Memory B cell (primary cell): ENCODE results near the gene NPLOC4.

ENCODE experiments used
- ATAC-seq: fragments of 150-1000 bp; cut with Tn5 transposase; 2 replicates; pipeline ENCODE4 v1.10.0; 2021; ENCODE audit warnings: low read depth, mild to moderate bottlenecking, moderate library complexity
- DNase-seq, 2 donors: peaks; one replicate each; pipeline ENCODE4 v3.0.0; 2022; ENCODE audit warnings: low spot score in 2 of 2
- H3K27ac Mint-ChIP-seq: one replicate; pipeline ENCODE4 v1.8.0; 2022; ENCODE audit warnings: mild to moderate bottlenecking, moderate library complexity, mixed read lengths
- H3K27me3 Mint-ChIP-seq: one replicate; pipeline ENCODE4 v1.8.0; 2022; ENCODE audit warnings: mixed read lengths
- H3K36me3 Mint-ChIP-seq: one replicate; pipeline ENCODE4 v1.8.0; 2022; ENCODE audit warnings: mild to moderate bottlenecking, mixed read lengths
- H3K4me1 Mint-ChIP-seq: one replicate; pipeline ENCODE4 v1.8.0; 2022; ENCODE audit warnings: mixed read lengths
- H3K4me3 Mint-ChIP-seq: one replicate; pipeline ENCODE4 v1.8.0; 2022; ENCODE audit warnings: mild to moderate bottlenecking, moderate library complexity, mixed read lengths
- H3K9me3 Mint-ChIP-seq: one replicate; pipeline ENCODE4 v1.8.0; 2022; ENCODE audit warnings: mixed read lengths

Gene NPLOC4

GRCh38 chr17:81579821-81580321 lies 57.0 kb downstream of the NPLOC4 start:
- Mint-ChIP-seq H3K9me3 (no peaks in the 10 kb centered on the region), H3K4me3 (no peak overlapping the region), H3K27me3 (no peaks in the 10 kb centered on the region), H3K27ac (peak overlapping the region; percentile 4), H3K36me3 (peaks cover 33% of the 10 kb centered on the region), H3K4me1 (peaks cover 23% of the 10 kb centered on the region)
- DNase-seq (no peak), ATAC-seq (no peak)

- Mint-ChIP-seq H3K4me1 (peaks cover 23% of the 10 kb centered on the region), H3K36me3 (peaks cover 33% of the 10 kb centered on the region), H3K4me3 (no peak overlapping the region), H3K27ac (no peak overlapping the region), H3K27me3 (no peaks in the 10 kb centered on the region), H3K9me3 (no peaks in the 10 kb centered on the region)
- DNase-seq (no peak), ATAC-seq (no peak)
These were observed 57.6 kb downstream of the NPLOC4 start for GRCh38 chr17:81579298-81579697.

GRCh38 chr17:81578561-81579225 lies 58.2 kb downstream of the NPLOC4 start:
- Mint-ChIP-seq H3K36me3 (peaks cover 32% of the 10 kb centered on the region), H3K27me3 (no peaks in the 10 kb centered on the region), H3K4me1 (peaks cover 23% of the 10 kb centered on the region), H3K27ac (no peak overlapping the region), H3K4me3 (no peak overlapping the region), H3K9me3 (no peaks in the 10 kb centered on the region)
- ATAC-seq (no peak), DNase-seq (no peak)

- H3K4me3 Mint-ChIP-seq: no peak overlapping the region
- H3K36me3 Mint-ChIP-seq: peaks cover 29% of the 10 kb centered on the region
- DNase-seq (no peak), ATAC-seq (no peak)
- no peaks in the 10 kb centered on the region for H3K9me3 Mint-ChIP-seq
- H3K27ac Mint-ChIP-seq: no peak overlapping the region
- H3K27me3 Mint-ChIP-seq: no peaks in the 10 kb centered on the region
- H3K4me1 Mint-ChIP-seq: peaks cover 23% of the 10 kb centered on the region
These were observed 58.9 kb downstream of the NPLOC4 start for GRCh38 chr17:81578038-81578441.

GRCh38 chr17:81577278-81578000 lies 59.5 kb downstream of the NPLOC4 start:
- H3K4me3 Mint-ChIP-seq: no peak overlapping the region

GRCh38 chr17:81576621-81577277 lies 60.2 kb downstream of the NPLOC4 start:
- Mint-ChIP-seq H3K27ac (no peak overlapping the region), H3K27me3 (no peaks in the 10 kb centered on the region), H3K9me3 (no peaks in the 10 kb centered on the region), H3K4me1 (peaks cover 23% of the 10 kb centered on the region), H3K36me3 (peaks cover 25% of the 10 kb centered on the region), H3K4me3 (no peak overlapping the region)
- DNase-seq (no peak), ATAC-seq (no peak)

More at GRCh38 chr17:81577278-81578000, 59.5 kb downstream of the NPLOC4 start:
- no peaks in the 10 kb centered on the region for H3K27me3 Mint-ChIP-seq
- DNase-seq (no peak), ATAC-seq (no peak)
- no peaks in the 10 kb centered on the region for H3K9me3 Mint-ChIP-seq
- peaks cover 28% of the 10 kb centered on the region for H3K36me3 Mint-ChIP-seq
- H3K4me1 Mint-ChIP-seq: peaks cover 23% of the 10 kb centered on the region
- no peak overlapping the region for H3K27ac Mint-ChIP-seq

- Mint-ChIP-seq H3K4me1 (peaks cover 23% of the 10 kb centered on the region), H3K36me3 (peaks cover 29% of the 10 kb centered on the region), H3K4me3 (no peak overlapping the region), H3K27me3 (no peaks in the 10 kb centered on the region), H3K9me3 (no peaks in the 10 kb centered on the region), H3K27ac (no peak overlapping the region)
- no peak for ATAC-seq
- no peak for DNase-seq
These were observed 61.1 kb downstream of the NPLOC4 start for GRCh38 chr17:81575836-81576235.

- peaks cover 28% of the 10 kb centered on the region for H3K36me3 Mint-ChIP-seq
- ATAC-seq: no peak
- H3K4me1 Mint-ChIP-seq: peaks cover 14% of the 10 kb centered on the region
These were observed 62.3 kb downstream of the NPLOC4 start for GRCh38 chr17:81574643-81574956.

GRCh38 chr17:81573794-81574642 lies 62.9 kb downstream of the NPLOC4 start:
- ATAC-seq (no peak), DNase-seq (no peak)
- Mint-ChIP-seq H3K27me3 (no peaks in the 10 kb centered on the region), H3K9me3 (no peaks in the 10 kb centered on the region), H3K36me3 (peaks cover 29% of the 10 kb centered on the region), H3K4me1 (peaks cover 10% of the 10 kb centered on the region), H3K27ac (peak overlapping the region; percentile 56), H3K4me3 (no peak overlapping the region)

More at GRCh38 chr17:81574643-81574956, 62.3 kb downstream of the NPLOC4 start:
- H3K27ac Mint-ChIP-seq: no peak overlapping the region
- no peaks in the 10 kb centered on the region for H3K27me3 Mint-ChIP-seq
- DNase-seq: no peak
- no peaks in the 10 kb centered on the region for H3K9me3 Mint-ChIP-seq
- no peak overlapping the region for H3K4me3 Mint-ChIP-seq

- no peak overlapping the region for H3K27ac Mint-ChIP-seq
- peaks cover 29% of the 10 kb centered on the region for H3K36me3 Mint-ChIP-seq
- ATAC-seq (no peak), DNase-seq (no peak)
- H3K9me3 Mint-ChIP-seq: no peaks in the 10 kb centered on the region
- H3K27me3 Mint-ChIP-seq: no peaks in the 10 kb centered on the region
- H3K4me1 Mint-ChIP-seq: peaks cover 3% of the 10 kb centered on the region
- no peak overlapping the region for H3K4me3 Mint-ChIP-seq
These were observed 64.2 kb downstream of the NPLOC4 start for GRCh38 chr17:81572563-81573168.

GRCh38 chr17:81570964-81571363 lies 65.9 kb downstream of the NPLOC4 start:
- no peak for ATAC-seq
- no peak for DNase-seq
- Mint-ChIP-seq H3K27me3 (no peaks in the 10 kb centered on the region), H3K9me3 (no peaks in the 10 kb centered on the region), H3K36me3 (peaks cover 28% of the 10 kb centered on the region), H3K4me3 (no peak overlapping the region), H3K4me1 (no peaks in the 10 kb centered on the region), H3K27ac (no peak overlapping the region)

GRCh38 chr17:81569986-81570514 lies 66.9 kb downstream of the NPLOC4 start:
- Mint-ChIP-seq H3K9me3 (no peaks in the 10 kb centered on the region), H3K4me3 (no peak overlapping the region), H3K36me3 (peaks cover 33% of the 10 kb centered on the region), H3K27me3 (no peaks in the 10 kb centered on the region), H3K27ac (no peak overlapping the region), H3K4me1 (no peaks in the 10 kb centered on the region)
- DNase-seq (no peak), ATAC-seq (no peak)

- peaks cover 34% of the 10 kb centered on the region for H3K36me3 Mint-ChIP-seq
- H3K9me3 Mint-ChIP-seq: no peaks in the 10 kb centered on the region
- DNase-seq (no peak), ATAC-seq (no peak)
- no peak overlapping the region for H3K4me3 Mint-ChIP-seq
- no peaks in the 10 kb centered on the region for H3K27me3 Mint-ChIP-seq
- H3K27ac Mint-ChIP-seq: no peak overlapping the region
- no peaks in the 10 kb centered on the region for H3K4me1 Mint-ChIP-seq
These were observed 68.5 kb downstream of the NPLOC4 start for GRCh38 chr17:81568416-81568815.
